HL-60 (cell line): Measurements from ENCODE around the gene ARFGAP1.

Source experiments
- DNase-seq, 2 experiments: peaks; one replicate each; pipeline ENCODE4 v3.0.0-alpha.2; 2010 to 2020; ENCODE audit warnings: low read depth in 1 of 2, low spot score in 1 of 2
- H3K27ac ChIP-seq: fragments of 250-450 bp; sonication (Bioruptor Pico); replicated peaks from 2 replicates; pipeline ENCODE4 v1.5.1; 2020; ENCODE audit warnings: mild to moderate bottlenecking, moderate library complexity
- H3K27me3 ChIP-seq: fragments of 250-450 bp; sonication (Bioruptor Pico); 2 replicates; pipeline ENCODE4 v1.5.1; 2021; ENCODE audit warnings: mild to moderate bottlenecking, moderate library complexity; ENCODE audit not compliant: insufficient read depth, poor library complexity, severe bottlenecking
- H3K4me3 ChIP-seq: replicated peaks from 2 replicates; pipeline ENCODE4 v1.5.1; 2011; ENCODE audit warnings: mild to moderate bottlenecking, control low read depth, low read length; ENCODE audit not compliant: insufficient read depth
- CTCF ChIP-seq: IDR thresholded peaks from one replicate; pipeline ENCODE4 v1.5.1; 2011; ENCODE audit warnings: low read length, control low read depth, inconsistent platforms; ENCODE audit not compliant: insufficient read depth
- GABPA ChIP-seq: IDR thresholded peaks from 2 replicates; pipeline ENCODE4 v1.6.1; 2012; ENCODE audit warnings: low read depth
- POLR2AphosphoS5 ChIP-seq: IDR thresholded peaks from 2 replicates; pipeline ENCODE4 v1.6.1; 2012; ENCODE audit warnings: low read depth
- SPI1 ChIP-seq: IDR thresholded peaks from 2 replicates; pipeline ENCODE4 v1.6.1; 2012; ENCODE audit warnings: low read depth, mild to moderate bottlenecking, borderline replicate concordance
- TF ChIP-seq, protein P1 (sequence below): IDR thresholded peaks from 2 replicates; pipeline ENCODE4 v1.6.1; 2012; ENCODE audit warnings: low read depth; ENCODE audit not compliant: insufficient replicate concordance

Gene ARFGAP1

DNA sequence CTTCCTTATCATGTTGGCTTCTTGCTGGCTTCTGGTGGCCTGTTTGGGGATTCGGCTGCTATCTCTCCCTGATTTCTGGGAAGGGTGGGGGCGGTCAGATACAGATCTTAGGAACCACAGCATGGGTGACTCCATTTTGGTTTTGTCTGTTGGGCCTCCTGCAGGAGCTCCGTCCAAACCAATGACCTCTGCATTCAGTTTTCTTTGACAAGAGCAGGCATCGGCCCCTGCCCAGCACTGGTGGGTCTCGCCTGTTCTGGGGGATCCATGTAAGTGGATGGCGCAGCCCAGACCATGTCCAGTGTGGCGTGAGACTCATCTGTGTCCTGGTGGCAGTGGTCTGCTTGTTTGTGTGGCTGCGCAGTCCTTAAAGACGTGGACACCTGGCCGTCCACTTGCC is 8.6 kb upstream of the ARFGAP1 start:
- Histone ChIP-seq H3K27me3 (peaks cover 38% of the 10 kb centered on the region), H3K4me3 (no peak overlapping the region), H3K27ac (no peak overlapping the region)
- TF ChIP-seq CTCF (no peak), POLR2AphosphoS5 (no peak), GABPA (no peak), SPI1 (no peak)
- TF ChIP-seq, protein P1, sequence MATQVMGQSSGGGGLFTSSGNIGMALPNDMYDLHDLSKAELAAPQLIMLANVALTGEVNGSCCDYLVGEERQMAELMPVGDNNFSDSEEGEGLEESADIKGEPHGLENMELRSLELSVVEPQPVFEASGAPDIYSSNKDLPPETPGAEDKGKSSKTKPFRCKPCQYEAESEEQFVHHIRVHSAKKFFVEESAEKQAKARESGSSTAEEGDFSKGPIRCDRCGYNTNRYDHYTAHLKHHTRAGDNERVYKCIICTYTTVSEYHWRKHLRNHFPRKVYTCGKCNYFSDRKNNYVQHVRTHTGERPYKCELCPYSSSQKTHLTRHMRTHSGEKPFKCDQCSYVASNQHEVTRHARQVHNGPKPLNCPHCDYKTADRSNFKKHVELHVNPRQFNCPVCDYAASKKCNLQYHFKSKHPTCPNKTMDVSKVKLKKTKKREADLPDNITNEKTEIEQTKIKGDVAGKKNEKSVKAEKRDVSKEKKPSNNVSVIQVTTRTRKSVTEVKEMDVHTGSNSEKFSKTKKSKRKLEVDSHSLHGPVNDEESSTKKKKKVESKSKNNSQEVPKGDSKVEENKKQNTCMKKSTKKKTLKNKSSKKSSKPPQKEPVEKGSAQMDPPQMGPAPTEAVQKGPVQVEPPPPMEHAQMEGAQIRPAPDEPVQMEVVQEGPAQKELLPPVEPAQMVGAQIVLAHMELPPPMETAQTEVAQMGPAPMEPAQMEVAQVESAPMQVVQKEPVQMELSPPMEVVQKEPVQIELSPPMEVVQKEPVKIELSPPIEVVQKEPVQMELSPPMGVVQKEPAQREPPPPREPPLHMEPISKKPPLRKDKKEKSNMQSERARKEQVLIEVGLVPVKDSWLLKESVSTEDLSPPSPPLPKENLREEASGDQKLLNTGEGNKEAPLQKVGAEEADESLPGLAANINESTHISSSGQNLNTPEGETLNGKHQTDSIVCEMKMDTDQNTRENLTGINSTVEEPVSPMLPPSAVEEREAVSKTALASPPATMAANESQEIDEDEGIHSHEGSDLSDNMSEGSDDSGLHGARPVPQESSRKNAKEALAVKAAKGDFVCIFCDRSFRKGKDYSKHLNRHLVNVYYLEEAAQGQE = no peak
- no peak for DNase-seq

DNA sequence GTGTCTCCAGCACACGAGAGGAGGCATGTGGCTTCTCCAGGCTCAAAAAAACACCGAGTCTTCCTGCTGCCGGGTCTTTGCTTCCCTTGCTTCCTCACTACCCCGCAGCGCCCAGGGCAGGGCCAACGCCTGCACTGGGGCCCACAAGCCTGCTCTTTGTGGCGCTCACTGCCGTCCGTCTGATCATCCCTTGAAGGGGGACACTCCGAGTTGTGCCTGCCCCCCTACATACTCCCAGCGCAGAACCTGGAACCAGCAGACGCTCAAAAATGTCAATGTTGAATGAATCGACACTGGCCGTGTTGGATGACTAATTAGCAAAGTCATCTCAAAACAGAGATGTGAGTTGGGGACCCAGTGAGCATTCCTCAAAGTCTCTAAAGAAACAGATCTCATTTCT is 8.1 kb upstream of the ARFGAP1 start:
- no peak overlapping the region for H3K4me3 ChIP-seq
- no peak overlapping the region for H3K27ac ChIP-seq
- peaks cover 33% of the 10 kb centered on the region for H3K27me3 ChIP-seq
- no peak for DNase-seq
- no peak for TF ChIP-seq CTCF
- TF ChIP-seq, protein P1 = no peak
- no peak for TF ChIP-seq POLR2AphosphoS5
- TF ChIP-seq SPI1 = no peak
- no peak for TF ChIP-seq GABPA

DNA sequence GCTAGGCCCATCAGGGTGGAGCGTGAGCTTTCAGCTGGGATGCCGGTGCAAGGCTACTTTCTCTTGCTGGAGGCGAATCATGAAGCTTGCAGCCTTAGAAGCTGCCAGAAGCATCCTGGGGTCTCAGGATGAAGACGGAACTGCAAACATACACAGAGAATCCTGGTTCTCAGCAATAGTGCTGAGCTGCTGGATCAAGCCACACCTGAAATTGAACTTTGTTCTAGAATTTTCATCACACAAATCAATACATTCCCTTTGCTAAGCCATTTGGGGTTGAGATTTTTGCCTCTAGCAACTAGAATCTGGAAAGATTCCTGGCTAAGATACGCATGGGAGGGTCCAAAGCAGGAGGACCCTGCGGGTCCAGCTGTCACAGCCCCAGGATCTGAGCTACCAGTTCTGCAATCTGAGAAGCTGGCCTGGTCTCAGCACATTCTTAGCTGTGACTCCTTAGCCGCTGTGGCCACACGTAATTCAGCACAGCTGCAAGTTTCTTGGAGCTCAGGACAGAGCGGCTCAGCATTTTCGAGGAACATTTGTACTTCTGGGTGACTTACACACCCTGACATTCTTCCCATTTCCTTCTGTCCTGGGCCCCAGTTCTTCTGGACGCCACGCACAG is 6.6 kb upstream of the ARFGAP1 start:
- H3K27me3 ChIP-seq = peaks cover 21% of the 10 kb centered on the region
- DNase-seq = no peak
- no peak overlapping the region for H3K27ac ChIP-seq
- H3K4me3 ChIP-seq = no peak overlapping the region
- no peak for TF ChIP-seq POLR2AphosphoS5
- no peak for TF ChIP-seq GABPA
- TF ChIP-seq SPI1 = no peak
- TF ChIP-seq CTCF = no peak
- TF ChIP-seq, protein P1 = no peak
